GM21360 (cell line): Measurements from ENCODE around the gene SLC47A2.
A peak's percentile ranks its signal among the peaks of the same experiment; 100 is the strongest.

Source experiments
- ATAC-seq: cut with Tn5 transposase; IDR thresholded peaks from one replicate; pipeline ENCODE4 v1.9.1; 2021; ENCODE audit warnings: mild to moderate bottlenecking, moderate library complexity; ENCODE audit not compliant: unreplicated experiment

SLC47A2 gene

GRCh38 chr17:19747829-19748806, 31.7 kb upstream of the SLC47A2 start, which contains the start of gene ALDH3A1:
ALDH3A1 (minus strand) TSS chr17:19748298; CDS start chr17:19745129, 3,169 bp downstream.
- ATAC-seq, result no peak

GRCh38 chr17:19747159-19747719, 30.9 kb upstream of the SLC47A2 start:
- no peak for ATAC-seq

- ATAC-seq, result no peak
These were observed 30.1 kb upstream of the SLC47A2 start for GRCh38 chr17:19746517-19746916.

GRCh38 chr17:19744922-19745757, 28.8 kb upstream of the SLC47A2 start:
- ATAC-seq, result peak; percentile 66

- no peak for ATAC-seq
These were observed 28.1 kb upstream of the SLC47A2 start for GRCh38 chr17:19744492-19744891.

- ATAC-seq, result no peak
These were observed 27.0 kb upstream of the SLC47A2 start for GRCh38 chr17:19743101-19744100.

GRCh38 chr17:19742495-19742894, 26.1 kb upstream of the SLC47A2 start:
- no peak for ATAC-seq

GRCh38 chr17:19741832-19742457, 25.6 kb upstream of the SLC47A2 start:
- no peak for ATAC-seq

GRCh38 chr17:19740933-19741332, 24.5 kb upstream of the SLC47A2 start:
- no peak for ATAC-seq

- ATAC-seq, result no peak
These were observed 23.1 kb upstream of the SLC47A2 start for GRCh38 chr17:19739241-19740201.

- ATAC-seq, result no peak
These were observed 22.4 kb upstream of the SLC47A2 start for GRCh38 chr17:19738757-19739156.

- ATAC-seq, result no peak
These were observed 21.7 kb upstream of the SLC47A2 start for GRCh38 chr17:19738073-19738449.

GRCh38 chr17:19737305-19738072, 21.1 kb upstream of the SLC47A2 start:
- no peak for ATAC-seq

GRCh38 chr17:19736071-19736470, 19.7 kb upstream of the SLC47A2 start:
- ATAC-seq, result no peak

- ATAC-seq, result no peak
These were observed 17.7 kb upstream of the SLC47A2 start for GRCh38 chr17:19733953-19734526.

- ATAC-seq, result no peak
These were observed 15.2 kb upstream of the SLC47A2 start for GRCh38 chr17:19731626-19732025.

- no peak for ATAC-seq
These were observed 14.5 kb upstream of the SLC47A2 start for GRCh38 chr17:19730843-19731242.
